GM12878 (cell line): ENCODE results near the gene POLR3G.

ENCODE experiments used
- MXI1 ChIP-seq: fragments of 150-350 bp; IDR thresholded peaks from 2 replicates; pipeline ENCODE4 v1.6.1; 2011; ENCODE audit warnings: low read depth, mild to moderate bottlenecking, inconsistent platforms, low read length, improper control_type of control experiment
- POLR2A ChIP-seq: IDR thresholded peaks from 2 replicates; pipeline ENCODE4 v1.6.1; 2011; ENCODE audit warnings: low read depth, mild to moderate bottlenecking, low read length

- TF ChIP-seq MXI1 (no peak), POLR2A (no peak)
Observed at GRCh38 chr5:90534922-90535321, 60.3 kb downstream of the POLR3G start.
